H1 (cell line): ENCODE data around the gene CLEC2D. TPM values are rescaled to one million over a fixed set of nuclear protein-coding genes. Genes with fewer than 3 reads are reported as not detected.

ENCODE experiments used
- CTCF ChIA-PET: fragments of 300-600 bp; sonication (Branson Sonifier 250); formaldehyde crosslinking; loops from one replicate; lab custom pipeline; 2021; ENCODE audit not compliant: partially characterized antibody; lab: Charles Lee
- POLR2A ChIA-PET: fragments of 300-600 bp; sonication (Branson Sonifier 250); formaldehyde crosslinking; loops from one replicate; lab custom pipeline; 2021; ENCODE audit warnings: inconsistent platforms; ENCODE audit not compliant: partially characterized antibody; lab: Charles Lee
- DNase-seq, 2 experiments: peaks; one replicate each; pipeline versions ENCODE4 v3.0.0 to v3.0.0-alpha.2; 2010 to 2022; ENCODE audit warnings: low spot score in 2 of 2, low read depth in 1 of 2, mixed read lengths in 1 of 2
- FAIRE-seq: peaks from 2 replicates; lab custom pipeline; 2011; peaks lifted over from hg19 to GRCh38; lab: Jason Lieb, UNC
- H2AFZ ChIP-seq: 2 replicates; pipeline ENCODE4 v1.8.1; 2012; ENCODE audit warnings: low read length, inconsistent platforms
- H2AK5ac ChIP-seq: 2 replicates; pipeline ENCODE4 v1.6.1; 2013; ENCODE audit warnings: low read depth, low read length
- H2BK120ac ChIP-seq: replicated peaks from 2 replicates; pipeline ENCODE3; 2013; ENCODE audit warnings: low read depth, low read length, inconsistent platforms
- H2BK12ac ChIP-seq: 2 replicates; pipeline ENCODE4 v1.6.1; 2013; ENCODE audit warnings: low read depth, low read length
- H2BK15ac ChIP-seq: 2 replicates; pipeline ENCODE4 v1.6.1; 2013; ENCODE audit warnings: low read length
- H2BK20ac ChIP-seq: 2 replicates; pipeline ENCODE4 v1.6.1; 2013; ENCODE audit warnings: low read length
- H2BK5ac ChIP-seq: 2 replicates; pipeline ENCODE4 v1.6.1; 2013; ENCODE audit warnings: low read depth, low read length
- H3K14ac ChIP-seq: 2 replicates; pipeline ENCODE4 v1.6.1; 2013; ENCODE audit warnings: inconsistent platforms; ENCODE audit not compliant: insufficient read length
- H3K18ac ChIP-seq: 2 replicates; pipeline ENCODE4 v1.6.1; 2013; ENCODE audit warnings: low read length; ENCODE audit errors: extremely low read depth
- H3K23ac ChIP-seq: 2 replicates; pipeline ENCODE4 v1.6.1; 2013; ENCODE audit warnings: inconsistent platforms; ENCODE audit not compliant: insufficient read length
- H3K23me2 ChIP-seq: 2 replicates; pipeline ENCODE4 v1.6.1; 2013; ENCODE audit warnings: low read depth, low read length
- H3K27ac ChIP-seq: 2 replicates; pipeline ENCODE4 v1.6.1; 2011; ENCODE audit warnings: low read depth, low read length, inconsistent platforms
- H3K27me3 ChIP-seq, 4 experiments: replicated peaks in 1 of 4; 1 replicate in 1 of 4; 2 replicates in 3 of 4; pipeline versions ENCODE4 v1.6.1 to v1.8.1; 2011 to 2013; ENCODE audit warnings: low read length in 3 of 4, mild to moderate bottlenecking in 3 of 4, inconsistent platforms in 2 of 4, mixed read lengths in 2 of 4, moderate library complexity in 1 of 4; ENCODE audit not compliant: control insufficient read depth in 3 of 4, insufficient read depth in 3 of 4; ENCODE audit errors: extremely low read depth in 1 of 4
- H3K36me3 ChIP-seq, 4 experiments: 2 replicates each; pipeline versions ENCODE4 v1.6.1 to v1.8.1; 2011 to 2013; ENCODE audit warnings: mild to moderate bottlenecking in 4 of 4, low read length in 3 of 4, moderate library complexity in 2 of 4, control low read depth in 1 of 4, inconsistent platforms in 1 of 4; ENCODE audit not compliant: insufficient read depth in 4 of 4, control insufficient read depth in 2 of 4
- H3K4ac ChIP-seq: replicated peaks from 2 replicates; pipeline ENCODE3; 2013; ENCODE audit warnings: low read length, low read depth, mixed read lengths, inconsistent platforms; ENCODE audit not compliant: insufficient read length
- H3K4me1 ChIP-seq, 4 experiments: replicated peaks in 1 of 4; 1 replicate in 1 of 4; 2 replicates in 3 of 4; pipeline versions ENCODE4 v1.6.1 to v1.8.1; 2011 to 2013; ENCODE audit warnings: low read length in 3 of 4, inconsistent platforms in 2 of 4, mixed read lengths in 1 of 4; ENCODE audit not compliant: insufficient read depth in 4 of 4, control insufficient read depth in 3 of 4
- H3K4me2 ChIP-seq, 2 experiments: 2 replicates each; pipeline versions ENCODE4 v1.6.1 to v1.8.1; 2011 to 2013; ENCODE audit warnings: low read depth in 2 of 2, low read length in 2 of 2, control low read depth in 1 of 2, inconsistent platforms in 1 of 2, mild to moderate bottlenecking in 1 of 2; ENCODE audit not compliant: insufficient read depth in 1 of 2
- H3K4me3 ChIP-seq, 4 experiments: fragments of 200-600, 300-600 bp in 1 of 4; sonication (generic), shearing (Covaris generic), sonication (Bioruptor Twin) in 1 of 4; 2 replicates each; pipeline versions ENCODE4 v1.5.1 to v1.8.1; 2011 to 2016; ENCODE audit warnings: low read length in 4 of 4, low read depth in 3 of 4, control low read depth in 2 of 4, inconsistent platforms in 2 of 4, mild to moderate bottlenecking in 2 of 4, mixed read lengths in 1 of 4, moderate library complexity in 1 of 4; ENCODE audit not compliant: insufficient read depth in 2 of 4; ENCODE audit errors: extremely low read depth in 1 of 4
- H3K56ac ChIP-seq: replicated peaks from 2 replicates; pipeline ENCODE3; 2013; ENCODE audit warnings: low read depth, mild to moderate bottlenecking, mixed read lengths, low read length, inconsistent platforms; ENCODE audit not compliant: insufficient read length
- H3K79me1 ChIP-seq: 2 replicates; pipeline ENCODE4 v1.6.1; 2013; ENCODE audit warnings: low read depth, low read length, control low read depth
- H3K79me2 ChIP-seq, 2 experiments: 2 replicates each; pipeline versions ENCODE4 v1.6.1 to v1.8.1; 2012 to 2013; ENCODE audit warnings: low read length in 2 of 2, mild to moderate bottlenecking in 2 of 2, inconsistent platforms in 1 of 2; ENCODE audit not compliant: insufficient read depth in 2 of 2, control insufficient read depth in 1 of 2
- H3K9ac ChIP-seq, 4 experiments: replicated peaks in 1 of 4; 1 replicate in 1 of 4; 2 replicates in 3 of 4; pipeline versions ENCODE4 v1.6.1 to v1.8.1; 2011 to 2013; ENCODE audit warnings: low read depth in 3 of 4, low read length in 3 of 4, control low read depth in 2 of 4, mild to moderate bottlenecking in 2 of 4, moderate library complexity in 2 of 4, inconsistent platforms in 1 of 4; ENCODE audit errors: extremely low read depth in 1 of 4
- H3K9me3 ChIP-seq, 2 experiments: 2 replicates each; pipeline versions ENCODE4 v1.6.1 to v1.8.1; 2012 to 2013; ENCODE audit warnings: mild to moderate bottlenecking in 2 of 2, moderate library complexity in 2 of 2, control low read depth in 1 of 2, inconsistent platforms in 1 of 2, low read depth in 1 of 2, low read length in 1 of 2, mixed read lengths in 1 of 2; ENCODE audit not compliant: insufficient read depth in 2 of 2
- H4K20me1 ChIP-seq, 2 experiments: replicated peaks in 1 of 2; 2 replicates each; pipeline versions ENCODE3 to v1.8.1; 2011 to 2013; ENCODE audit warnings: inconsistent platforms in 2 of 2, low read length in 2 of 2, mild to moderate bottlenecking in 1 of 2; ENCODE audit not compliant: insufficient read depth in 2 of 2, control insufficient read depth in 1 of 2
- H4K5ac ChIP-seq: 2 replicates; pipeline ENCODE4 v1.6.1; 2013; ENCODE audit warnings: low read length, low read depth, mixed read lengths, inconsistent platforms; ENCODE audit not compliant: insufficient read length
- H4K8ac ChIP-seq: 2 replicates; pipeline ENCODE4 v1.8.0; 2013; ENCODE audit warnings: mild to moderate bottlenecking, moderate library complexity, low read length, inconsistent platforms; ENCODE audit not compliant: insufficient read depth; ENCODE audit errors: extremely low read depth
- H4K91ac ChIP-seq: replicated peaks from 2 replicates; pipeline ENCODE3; 2013; ENCODE audit warnings: low read length, mixed read lengths, inconsistent platforms; ENCODE audit not compliant: insufficient read length
- BRCA1 ChIP-seq: IDR thresholded peaks from 2 replicates; pipeline ENCODE4 v1.6.1; 2012; ENCODE audit warnings: low read depth, low read length, improper control_type of control experiment
- KDM4A ChIP-seq: IDR thresholded peaks from one replicate; pipeline ENCODE4 v1.7.1; 2012; ENCODE audit warnings: low read depth, mild to moderate bottlenecking, moderate library complexity, low read length, inconsistent platforms; ENCODE audit not compliant: severe bottlenecking
- POU5F1 ChIP-seq: IDR thresholded peaks from 2 replicates; pipeline ENCODE4 v1.6.1; 2011; ENCODE audit warnings: low read depth, mild to moderate bottlenecking, low read length, moderate library complexity
- polyA plus RNA-seq, 7 experiments: library from polyadenylated mRNA; depleted of rRNA in 3 of 7; stranded (reverse) in 5 of 7; unstranded in 2 of 7; fragments of >200 nt in 5 of 7; fragments of 200-250 nt in 2 of 7; gene quantifications; 1 replicate in 5 of 7; 2 replicates in 1 of 7; 4 replicates in 1 of 7; pipeline versions ENCODE4 v1.2.1 to v1.2.3, GENCODE V29; 2011 to 2013; ENCODE audit warnings: missing spikeins in 2 of 7, mixed read lengths in 2 of 7
- total RNA-seq: library from RNA; stranded (reverse); fragmentation: NEBNext Ultra II Directional; extraction: Animal tissue kit (Norgen Biotek cat#: 25700); gene quantifications from 2 replicates; pipeline ENCODE4 v1.2.1, GENCODE V29; 2021

Gene CLEC2D
- total and polyA plus RNA-seq, 2 of the 8 experiments (the other 6 are each of a cell fraction or from before 2014, with no cell fraction given) = 4.2 to 6.2 TPM

DNA sequence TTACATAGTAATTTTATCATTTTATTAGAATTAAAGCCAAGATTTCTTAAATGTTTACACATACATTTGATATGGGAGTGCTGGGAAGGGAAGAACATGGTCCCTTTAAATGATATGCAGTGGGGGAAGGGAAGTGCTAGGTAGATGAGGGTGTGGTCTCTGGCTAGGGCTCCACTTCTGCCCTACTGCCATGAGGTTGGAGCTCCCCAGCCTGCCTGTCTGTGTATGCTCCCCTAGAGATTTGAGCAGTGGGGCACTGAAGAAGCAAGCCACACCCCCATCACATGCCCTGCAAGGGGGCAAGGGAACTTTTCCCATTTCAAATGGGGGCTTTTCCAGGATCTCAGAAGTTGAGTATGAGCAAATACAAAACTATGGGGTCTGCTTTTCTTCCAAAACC lies 37.8 kb downstream of the CLEC2D start:
- no peak overlapping the region for H3K4ac ChIP-seq
- no peak overlapping the region for H2AK5ac ChIP-seq
- no peak overlapping the region for H3K4me3 ChIP-seq
- H2BK20ac ChIP-seq = no peak overlapping the region
- no peaks in the 10 kb centered on the region for H4K20me1 ChIP-seq
- H3K27ac ChIP-seq = no peak overlapping the region
- no peak for DNase-seq
- 0 out of 4 replicates have a peak, but pooled peaks cover 0 to 3% of the 10 kb centered on the region in 2 experiments for H3K9me3 ChIP-seq
- no peaks in the 10 kb centered on the region for H3K36me3 ChIP-seq
- no peak overlapping the region for H2BK5ac ChIP-seq
- H2BK12ac ChIP-seq = no peak overlapping the region
- no peak for FAIRE-seq
- no peaks in the 10 kb centered on the region for H3K79me1 ChIP-seq
- POLR2A ChIA-PET = no interaction called here
- no peaks in the 10 kb centered on the region for H3K79me2 ChIP-seq
- H3K4me2 ChIP-seq = no peak overlapping the region
- no peak overlapping the region for H4K91ac ChIP-seq
- no peak overlapping the region for H3K23ac ChIP-seq
- no peak overlapping the region for H4K8ac ChIP-seq
- no peak overlapping the region for H3K18ac ChIP-seq
- H3K23me2 ChIP-seq = no peaks in the 10 kb centered on the region
- CTCF ChIA-PET = interaction anchor here (0.8 to 6.1 kb wide), 11 partner anchors 10 to 623 kb away, joined by 3 to 62 read pairs (median 4); no protein-coding TSS in a partner anchor
- TF ChIP-seq BRCA1 = no peak
- no peak for TF ChIP-seq POU5F1
- no peak for TF ChIP-seq KDM4A
- no peaks in the 10 kb centered on the region for H3K27me3 ChIP-seq
- H2BK120ac ChIP-seq = no peak overlapping the region
- H4K5ac ChIP-seq = no peak overlapping the region
- no peak overlapping the region for H3K14ac ChIP-seq
- H3K56ac ChIP-seq = no peak overlapping the region
- no peak overlapping the region for H3K9ac ChIP-seq
- peaks cover 0 to 2% (median 0%) of the 10 kb centered on the region in 4 experiments; a peak in 1 of 7 replicates for H3K4me1 ChIP-seq
- H2BK15ac ChIP-seq = no peak overlapping the region
- H2AFZ ChIP-seq = no peak overlapping the region
